GM18520 (cell line): Measurements from ENCODE around the gene TPP2.

Source experiments
- ATAC-seq: cut with Tn5 transposase; IDR thresholded peaks from one replicate; pipeline ENCODE4 v1.9.1; 2021; ENCODE audit not compliant: unreplicated experiment

Gene TPP2

GRCh38 chr13:102692491-102692826 lies 95.7 kb downstream of the TPP2 start:
- no peak for ATAC-seq

GRCh38 chr13:102693250-102693649 lies 96.5 kb downstream of the TPP2 start:
- no peak for ATAC-seq

GRCh38 chr13:102693776-102694175 lies 97.0 kb downstream of the TPP2 start:
- no peak for ATAC-seq

- ATAC-seq = no peak
Observed at GRCh38 chr13:102694937-102695336, 98.2 kb downstream of the TPP2 start, which contains the start of gene METTL21C. Gene METTL21C, minus strand, starts transcription at chr13:102695044. Its CDS starts 546 bp downstream, at chr13:102694498.

- ATAC-seq = no peak
Observed at GRCh38 chr13:102696465-102696864, 99.7 kb downstream of the TPP2 start.

GRCh38 chr13:102697264-102697663 lies 100.5 kb downstream of the TPP2 start:
- no peak for ATAC-seq

- ATAC-seq = no peak
Observed at GRCh38 chr13:102697929-102698648, 101.3 kb downstream of the TPP2 start.

- ATAC-seq = no peak
Observed at GRCh38 chr13:102698649-102698980, 101.8 kb downstream of the TPP2 start.

GRCh38 chr13:102699504-102699903 lies 102.7 kb downstream of the TPP2 start:
- ATAC-seq = no peak

- no peak for ATAC-seq
Observed at GRCh38 chr13:102700088-102701031, 103.6 kb downstream of the TPP2 start.

GRCh38 chr13:102701331-102701730 lies 104.5 kb downstream of the TPP2 start:
- ATAC-seq = no peak

- no peak for ATAC-seq
Observed at GRCh38 chr13:102702965-102703725, 106.4 kb downstream of the TPP2 start.

- ATAC-seq = no peak
Observed at GRCh38 chr13:102703726-102704035, 106.9 kb downstream of the TPP2 start.

- no peak for ATAC-seq
Observed at GRCh38 chr13:102704238-102705058, 107.7 kb downstream of the TPP2 start.

GRCh38 chr13:102707467-102707866 lies 110.7 kb downstream of the TPP2 start:
- ATAC-seq = no peak

GRCh38 chr13:102708211-102708610 lies 111.4 kb downstream of the TPP2 start:
- no peak for ATAC-seq

- ATAC-seq = no peak
Observed at GRCh38 chr13:102708991-102709390, 112.2 kb downstream of the TPP2 start.

GRCh38 chr13:102709536-102709935 lies 112.8 kb downstream of the TPP2 start:
- no peak for ATAC-seq

GRCh38 chr13:102710261-102710679 lies 113.5 kb downstream of the TPP2 start:
- ATAC-seq = no peak

- no peak for ATAC-seq
Observed at GRCh38 chr13:102715447-102715846, 118.7 kb downstream of the TPP2 start.

- ATAC-seq = no peak
Observed at GRCh38 chr13:102718746-102719145, 122.0 kb downstream of the TPP2 start.
